ENCODE measurements around the gene RASD1. TPM values are rescaled to one million over a fixed set of nuclear protein-coding genes. Genes with fewer than 3 reads are reported as not detected.
"Not testable (repeated sequence)": the region's sequence is repeated elsewhere in the genome, so short reads cannot be mapped to it uniquely, and the experiment has no call there.

RASD1 gene
- total RNA-seq, 2 experiments from 2014 or later = 0.31 to 0.48 TPM

DNA sequence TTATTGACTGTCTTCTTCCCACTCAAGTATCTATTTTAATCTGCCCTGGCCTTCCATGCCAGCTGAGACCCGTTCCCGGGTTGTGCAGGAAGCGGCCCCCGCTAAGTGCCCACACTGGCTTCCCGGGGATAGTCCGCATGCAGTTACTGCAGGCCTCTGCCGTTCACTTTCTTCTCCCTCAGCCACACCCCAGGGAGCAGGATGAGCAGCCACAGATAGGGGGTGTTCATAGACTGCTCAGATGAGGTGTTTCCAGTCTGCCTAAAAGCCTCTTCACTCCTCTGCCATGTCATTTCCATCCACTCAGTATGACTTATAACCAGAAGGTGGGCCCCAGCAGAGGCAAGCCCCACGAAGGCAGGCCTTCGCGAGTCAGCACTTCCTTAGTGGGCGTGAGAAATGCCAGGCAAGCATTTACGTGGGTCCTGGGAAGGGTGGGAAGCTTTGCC is 11.7 kb downstream of the RASD1 start:
- H3K4me1 Mint-ChIP-seq = peaks cover 62% of the 10 kb centered on the region
- H3K27ac Mint-ChIP-seq = peak overlapping the region; percentile 67
- peak; percentile 71 for DNase-seq
- H3K9me3 Mint-ChIP-seq = no peaks in the 10 kb centered on the region
- H3K36me3 Mint-ChIP-seq = peaks cover 34% of the 10 kb centered on the region
- H3K27me3 Mint-ChIP-seq = no peaks in the 10 kb centered on the region
- H3K4me3 Mint-ChIP-seq = no peak overlapping the region

DNA sequence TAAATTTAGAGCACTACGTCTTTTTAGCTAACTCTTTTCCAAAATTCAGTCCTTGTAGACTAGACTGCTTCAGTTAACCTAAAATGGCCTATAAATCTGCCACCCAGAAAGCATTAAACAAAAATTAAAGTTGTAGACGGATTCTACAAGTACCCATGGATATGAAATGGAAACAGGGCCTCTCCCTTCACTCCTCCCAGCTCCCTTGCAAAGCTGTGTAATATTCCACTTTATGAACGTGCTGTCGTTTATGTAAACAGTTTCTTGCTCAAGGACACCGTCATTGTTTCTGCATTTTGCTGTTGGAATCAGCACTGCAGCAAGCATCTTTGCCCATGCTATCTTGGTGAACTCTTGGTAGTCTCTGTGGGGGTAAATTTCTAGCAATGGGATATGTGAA is 14.3 kb downstream of the RASD1 start:
- no peak for DNase-seq
- H3K27me3 Mint-ChIP-seq = no peaks in the 10 kb centered on the region
- no peak overlapping the region for H3K4me3 Mint-ChIP-seq
- peaks cover 62% of the 10 kb centered on the region for H3K4me1 Mint-ChIP-seq
- H3K9me3 Mint-ChIP-seq = no peaks in the 10 kb centered on the region
- no peak overlapping the region for H3K27ac Mint-ChIP-seq
- peaks cover 21% of the 10 kb centered on the region for H3K36me3 Mint-ChIP-seq

DNA sequence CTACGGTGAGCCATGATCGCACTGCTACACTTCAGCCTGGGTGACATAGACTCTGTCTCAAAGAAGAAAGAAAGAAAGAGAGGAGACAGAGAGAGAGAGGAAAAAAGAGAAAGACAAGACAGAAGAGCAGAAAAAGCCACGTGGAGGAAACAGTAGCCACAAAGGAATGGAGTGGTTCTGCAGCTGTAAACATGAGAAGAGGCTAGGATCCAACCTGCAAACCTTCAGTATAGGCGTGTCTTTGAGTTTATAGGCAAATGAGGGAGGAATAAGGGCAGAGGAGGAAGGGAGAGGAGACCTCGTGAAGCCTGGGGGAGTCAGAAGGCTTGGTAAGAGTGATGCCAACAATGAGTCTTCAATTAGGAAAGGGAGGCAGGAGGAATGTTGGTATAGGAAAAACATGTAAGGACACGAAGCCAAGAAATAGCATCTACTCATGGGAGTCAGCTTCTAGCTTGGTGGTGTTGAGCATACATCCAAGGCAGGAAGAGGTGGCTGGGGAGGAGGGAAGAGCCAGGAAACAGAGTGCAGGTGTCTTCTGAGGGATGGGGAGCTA is 15.5 kb downstream of the RASD1 start:
- DNase-seq = no peak
- no peaks in the 10 kb centered on the region for H3K27me3 Mint-ChIP-seq
- no peaks in the 10 kb centered on the region for H3K9me3 Mint-ChIP-seq
- H3K4me1 Mint-ChIP-seq = peaks cover 62% of the 10 kb centered on the region
- no peak overlapping the region for H3K4me3 Mint-ChIP-seq
- peaks cover 15% of the 10 kb centered on the region for H3K36me3 Mint-ChIP-seq
- peak overlapping the region; percentile 3 for H3K27ac Mint-ChIP-seq

DNA sequence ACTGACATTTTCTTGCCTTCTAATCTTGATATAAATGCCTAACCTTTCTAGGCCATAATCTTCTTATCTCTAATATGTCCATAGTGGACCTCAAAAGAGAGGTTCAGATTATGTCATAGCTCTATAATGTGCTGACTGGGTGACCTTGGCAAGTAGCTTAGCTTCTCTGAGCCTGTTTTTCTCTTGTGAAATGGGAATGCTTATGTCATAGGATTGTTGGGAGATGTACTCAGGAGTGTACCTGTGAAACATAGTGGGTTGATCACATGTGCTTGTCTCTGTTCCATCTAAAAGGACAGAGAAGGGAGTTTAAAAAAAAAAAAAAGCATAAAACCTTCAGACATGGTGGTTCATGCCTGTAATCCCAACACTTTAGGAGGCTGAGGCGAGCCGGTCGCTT is 17.0 kb downstream of the RASD1 start:
- H3K27me3 Mint-ChIP-seq = no peaks in the 10 kb centered on the region
- H3K4me3 Mint-ChIP-seq = no peak overlapping the region
- H3K4me1 Mint-ChIP-seq = peaks cover 52% of the 10 kb centered on the region
- H3K36me3 Mint-ChIP-seq = peaks cover 9% of the 10 kb centered on the region
- no peaks in the 10 kb centered on the region for H3K9me3 Mint-ChIP-seq
- DNase-seq = no peak
- H3K27ac Mint-ChIP-seq = no peak overlapping the region

DNA sequence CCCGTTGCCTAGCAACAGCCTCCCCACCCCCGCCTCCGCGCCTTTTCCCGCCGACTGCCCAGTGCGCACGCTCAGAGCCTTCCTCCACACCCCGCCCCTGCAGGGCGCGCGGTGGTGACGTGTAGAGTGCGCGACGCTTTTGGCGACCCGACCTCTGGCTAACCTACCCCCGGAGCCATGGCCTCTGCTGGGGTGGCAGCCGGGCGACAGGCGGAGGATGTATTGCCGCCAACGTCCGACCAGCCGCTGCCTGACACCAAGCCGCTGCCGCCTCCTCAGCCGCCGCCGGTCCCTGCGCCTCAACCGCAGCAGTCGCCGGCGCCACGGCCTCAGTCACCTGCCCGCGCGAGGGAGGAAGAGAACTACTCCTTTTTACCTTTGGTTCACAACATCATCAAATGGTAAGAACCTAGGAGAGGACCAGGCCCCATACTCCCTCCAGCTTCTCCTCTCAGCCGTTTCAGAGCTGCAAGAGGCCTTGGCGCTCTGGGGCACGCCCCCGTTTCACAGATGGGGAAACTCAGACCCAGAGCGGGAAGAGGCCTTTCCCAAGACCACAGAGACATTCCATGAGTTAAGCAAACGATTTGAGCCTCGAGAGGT is 19.2 kb downstream of the RASD1 start, which contains the start of gene MED9:
Gene MED9, plus strand, starts transcription at position 136 of the 603 bp plus-strand sequence. Its CDS starts 42 bp downstream, at position 178.
- H3K36me3 Mint-ChIP-seq = peaks cover 9% of the 10 kb centered on the region
- H3K9me3 Mint-ChIP-seq = no peaks in the 10 kb centered on the region
- DNase-seq = peak; percentile 95
- H3K27me3 Mint-ChIP-seq = peaks cover 7% of the 10 kb centered on the region
- H3K4me3 Mint-ChIP-seq = peak within 1 kb of the TSS; percentile 92
- H3K4me1 Mint-ChIP-seq = peaks cover 42% of the 10 kb centered on the region
- H3K27ac Mint-ChIP-seq = peak within 1 kb of the TSS; percentile 88

DNA sequence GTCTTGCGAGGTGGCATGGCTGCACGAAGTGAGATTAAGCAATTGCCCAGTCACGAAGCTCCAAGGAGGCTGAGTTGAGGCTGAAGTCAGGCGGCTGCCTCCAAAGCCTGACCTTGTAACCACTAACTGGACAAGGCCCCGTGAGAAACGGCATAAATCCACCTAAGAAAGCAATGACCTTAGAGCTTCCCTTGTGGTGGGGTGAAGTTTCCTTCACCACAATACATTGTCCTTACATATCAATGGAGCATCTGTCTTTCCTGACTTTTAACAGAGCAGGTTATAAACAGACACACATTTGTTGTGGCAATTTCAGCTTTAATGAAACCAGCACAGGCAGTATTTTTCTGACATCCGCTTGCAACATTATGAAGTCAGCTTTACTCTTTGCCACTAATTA is 21.9 kb downstream of the RASD1 start:
- H3K36me3 Mint-ChIP-seq = peaks cover 4% of the 10 kb centered on the region
- no peak overlapping the region for H3K27ac Mint-ChIP-seq
- peaks cover 20% of the 10 kb centered on the region for H3K4me1 Mint-ChIP-seq
- H3K27me3 Mint-ChIP-seq = peaks cover 8% of the 10 kb centered on the region
- DNase-seq = no peak
- H3K4me3 Mint-ChIP-seq = no peak overlapping the region
- H3K9me3 Mint-ChIP-seq = no peaks in the 10 kb centered on the region

DNA sequence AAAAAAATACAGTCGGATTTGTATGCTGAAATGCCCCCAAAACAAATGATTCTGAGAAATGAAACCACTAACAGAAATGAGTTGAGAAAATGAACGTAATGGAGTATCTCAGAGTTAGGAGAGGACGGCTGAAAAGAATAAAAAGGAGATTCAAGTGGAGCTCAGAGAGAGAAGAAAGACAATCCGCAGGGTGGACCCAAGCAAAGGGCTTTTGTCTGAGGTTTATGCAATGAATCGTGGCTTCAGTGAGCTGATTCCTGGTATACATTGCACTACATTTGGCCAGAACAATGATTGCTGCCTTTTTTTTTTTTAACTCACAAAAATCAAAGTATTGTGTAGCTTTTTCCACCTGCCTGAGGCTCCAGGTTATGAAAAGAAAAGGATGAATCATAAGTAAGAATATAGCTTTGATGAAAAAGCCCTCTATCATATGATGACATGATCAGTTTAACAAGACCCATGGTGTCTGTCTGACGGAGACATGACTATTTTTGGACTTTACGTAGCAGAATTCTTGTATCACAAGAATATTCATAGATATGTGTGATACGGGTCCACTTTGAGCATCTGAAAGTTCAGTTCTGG is 23.8 kb downstream of the RASD1 start:
- no peak overlapping the region for H3K4me3 Mint-ChIP-seq
- H3K9me3 Mint-ChIP-seq = no peaks in the 10 kb centered on the region
- H3K36me3 Mint-ChIP-seq = no peaks in the 10 kb centered on the region
- H3K4me1 Mint-ChIP-seq = peaks cover 7% of the 10 kb centered on the region
- peaks cover 8% of the 10 kb centered on the region for H3K27me3 Mint-ChIP-seq
- H3K27ac Mint-ChIP-seq = no peak overlapping the region
- no peak for DNase-seq

DNA sequence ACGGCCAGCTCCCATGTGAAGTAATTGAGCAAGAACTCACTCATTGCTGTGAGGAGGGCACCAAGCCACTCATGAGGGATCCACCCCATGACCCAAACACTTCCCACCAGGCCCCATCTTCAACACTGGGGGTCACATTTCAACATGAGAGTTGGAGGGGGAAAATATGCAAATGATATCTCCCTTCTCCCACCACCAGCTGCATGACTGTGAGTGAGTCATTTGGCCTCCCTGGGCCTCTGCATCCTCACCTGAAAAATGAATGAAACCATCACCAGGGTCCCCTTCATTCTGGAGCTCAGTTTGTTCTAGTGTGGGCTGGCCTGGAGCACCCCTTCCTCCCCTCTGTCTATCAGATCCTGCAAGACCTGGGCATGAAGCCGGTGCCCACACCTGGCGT is 26.2 kb downstream of the RASD1 start:
- Mint-ChIP-seq H3K9me3 (no peaks in the 10 kb centered on the region), H3K36me3 (no peaks in the 10 kb centered on the region), H3K27me3 (peaks cover 8% of the 10 kb centered on the region), H3K4me1 (peaks cover 5% of the 10 kb centered on the region), H3K27ac (no peak overlapping the region), H3K4me3 (no peak overlapping the region)
- no peak for DNase-seq

DNA sequence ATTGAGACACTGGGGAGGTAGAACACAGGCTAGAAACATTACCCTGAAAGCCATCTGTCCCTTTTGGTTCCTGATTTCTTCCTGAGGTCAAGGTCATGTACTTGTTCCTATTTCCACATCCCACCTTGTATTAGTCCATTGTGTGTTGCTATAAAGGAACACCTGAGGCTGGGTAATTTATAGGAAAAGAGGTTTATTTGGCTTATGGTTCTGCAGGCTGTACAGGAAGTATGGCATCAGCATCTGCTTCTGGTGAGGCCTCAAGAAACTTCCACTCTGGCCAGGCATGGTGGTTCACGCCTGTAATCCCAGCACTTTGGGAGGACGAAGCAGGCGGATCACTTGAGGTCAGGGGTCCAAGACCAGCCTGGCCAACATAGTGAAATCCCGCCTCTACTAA is 26.8 kb downstream of the RASD1 start:
- Mint-ChIP-seq H3K27ac (no peak overlapping the region), H3K4me3 (no peak overlapping the region), H3K36me3 (no peaks in the 10 kb centered on the region), H3K9me3 (no peaks in the 10 kb centered on the region), H3K4me1 (peaks cover 5% of the 10 kb centered on the region), H3K27me3 (peaks cover 8% of the 10 kb centered on the region)
- DNase-seq = no peak

DNA sequence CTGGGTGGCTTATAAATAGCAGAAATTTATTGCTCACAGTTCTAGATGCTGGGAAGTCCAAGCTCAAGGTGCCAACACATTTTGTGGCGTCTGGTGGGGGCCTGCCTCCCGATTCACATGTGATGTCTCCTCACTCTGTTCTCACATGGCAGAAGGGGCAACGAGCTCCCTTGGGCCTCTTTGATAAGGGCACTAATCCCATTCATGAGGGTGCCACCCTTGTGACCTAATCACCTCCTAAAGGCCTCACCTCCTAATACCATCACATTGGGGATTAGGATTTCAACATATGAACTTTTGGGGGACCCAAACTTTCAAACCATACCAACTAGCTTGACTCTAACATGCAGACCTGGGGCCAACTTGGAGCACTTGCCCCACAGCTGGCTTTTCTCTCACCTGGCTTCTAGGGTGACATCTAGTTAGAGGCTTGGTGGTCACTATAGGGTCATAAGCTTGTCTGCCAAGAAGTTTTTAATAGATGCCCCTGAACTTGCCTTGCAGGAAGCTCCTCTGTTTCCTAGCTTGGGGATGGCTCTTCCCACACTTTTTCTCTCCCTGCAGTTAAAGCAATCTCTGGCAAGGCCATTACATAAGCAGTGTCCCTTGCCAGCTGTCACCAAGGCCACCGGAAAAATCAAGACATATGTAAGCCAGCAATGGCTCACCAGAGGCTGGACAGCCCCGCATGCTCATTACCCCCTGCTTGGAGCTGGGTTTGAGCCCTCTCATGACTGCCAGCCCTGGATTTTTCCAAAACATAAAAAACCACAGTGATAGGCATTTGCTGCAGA is 27.8 kb downstream of the RASD1 start:
- Mint-ChIP-seq H3K4me1 (peaks cover 5% of the 10 kb centered on the region), H3K27me3 (peaks cover 8% of the 10 kb centered on the region), H3K4me3 (no peak overlapping the region), H3K27ac (no peak overlapping the region), H3K36me3 (no peaks in the 10 kb centered on the region), H3K9me3 (no peaks in the 10 kb centered on the region)
- DNase-seq = no peak

DNA sequence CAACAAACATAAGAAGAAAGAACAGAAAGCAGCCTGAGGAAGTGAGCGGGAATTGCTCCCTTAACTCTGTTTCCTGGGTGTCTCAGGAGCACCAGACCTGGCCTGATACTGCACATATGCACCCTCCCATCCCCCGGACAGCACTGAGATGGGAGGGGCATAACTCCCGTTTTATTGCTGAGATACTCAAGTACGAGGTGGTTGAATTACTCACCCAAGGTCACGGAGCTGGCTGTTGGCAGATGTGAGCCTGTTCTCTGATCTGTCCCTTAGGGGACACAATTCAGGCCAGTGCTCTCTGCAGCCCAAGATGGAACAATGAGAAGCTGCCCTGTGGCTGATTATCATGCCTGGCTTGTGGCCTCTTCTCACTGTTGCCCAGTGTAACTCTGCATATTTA is 28.5 kb downstream of the RASD1 start:
- peaks cover 5% of the 10 kb centered on the region for H3K4me1 Mint-ChIP-seq
- H3K27ac Mint-ChIP-seq = no peak overlapping the region
- H3K36me3 Mint-ChIP-seq = no peaks in the 10 kb centered on the region
- H3K27me3 Mint-ChIP-seq = peaks cover 7% of the 10 kb centered on the region
- H3K4me3 Mint-ChIP-seq = no peak overlapping the region
- no peaks in the 10 kb centered on the region for H3K9me3 Mint-ChIP-seq
- DNase-seq = no peak

DNA sequence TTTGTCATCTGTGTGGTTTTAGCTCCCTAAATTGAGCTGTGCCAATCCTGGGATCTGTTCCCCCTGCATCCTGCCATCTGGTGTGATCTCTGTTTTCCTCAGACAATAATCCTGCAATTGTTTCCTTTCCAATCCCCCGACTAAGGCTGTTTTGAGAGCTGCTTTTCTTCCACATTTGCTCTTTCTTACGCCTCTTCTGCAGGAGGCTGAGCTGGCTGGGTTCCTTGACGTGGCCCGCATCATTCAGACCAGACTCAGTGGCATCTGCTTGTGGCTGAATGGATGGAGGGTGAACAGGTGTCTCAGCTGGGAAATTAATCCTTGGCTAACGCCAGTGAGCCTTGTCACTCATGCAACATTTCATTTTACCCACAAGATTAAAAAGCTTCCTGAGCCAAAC is 29.2 kb downstream of the RASD1 start:
- DNase-seq = no peak
- Mint-ChIP-seq H3K27me3 (peaks cover 2% of the 10 kb centered on the region), H3K4me3 (no peak overlapping the region), H3K36me3 (no peaks in the 10 kb centered on the region), H3K27ac (no peak overlapping the region), H3K9me3 (no peaks in the 10 kb centered on the region), H3K4me1 (no peaks in the 10 kb centered on the region)

DNA sequence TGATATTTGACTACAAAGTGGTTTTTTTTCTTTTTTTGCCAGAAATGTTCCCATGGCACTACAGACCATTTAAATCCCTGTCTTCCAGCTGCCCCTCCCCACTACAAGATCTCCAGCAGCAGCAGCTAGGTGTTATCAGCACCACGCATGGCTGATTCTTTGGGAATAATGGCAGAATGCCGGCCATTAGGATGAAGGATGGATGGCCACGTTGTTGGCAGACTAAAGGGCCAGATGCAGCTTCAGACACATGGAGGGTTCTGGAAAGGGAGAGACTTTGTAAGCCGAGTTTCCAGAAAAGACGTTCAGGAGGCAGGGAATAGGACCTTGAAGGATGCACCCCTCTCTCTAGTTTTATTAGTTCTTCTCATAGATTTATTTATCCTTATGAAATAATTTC is 29.7 kb downstream of the RASD1 start:
- no peak for DNase-seq
- no peaks in the 10 kb centered on the region for H3K27me3 Mint-ChIP-seq
- no peak overlapping the region for H3K27ac Mint-ChIP-seq
- no peaks in the 10 kb centered on the region for H3K4me1 Mint-ChIP-seq
- H3K4me3 Mint-ChIP-seq = no peak overlapping the region
- no peaks in the 10 kb centered on the region for H3K36me3 Mint-ChIP-seq
- H3K9me3 Mint-ChIP-seq = no peaks in the 10 kb centered on the region

DNA sequence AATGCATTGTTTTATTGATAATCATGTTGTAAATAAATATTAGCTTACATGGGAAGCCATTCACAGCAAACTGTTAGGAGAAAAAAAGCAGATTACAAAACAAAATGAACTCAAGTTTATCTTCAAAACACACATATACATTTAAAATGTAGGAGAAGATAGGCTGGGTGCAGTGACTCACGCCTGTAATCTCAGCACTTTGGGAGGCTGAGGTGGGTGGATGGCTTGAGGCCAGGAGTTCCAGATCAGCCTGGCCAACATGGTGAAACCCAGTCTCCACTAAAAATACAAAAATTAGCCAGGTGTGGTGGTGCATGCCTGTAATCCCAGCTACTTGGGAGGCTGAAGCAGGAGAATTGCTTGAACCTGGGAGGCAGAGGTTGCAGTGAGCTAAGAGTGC is 30.3 kb downstream of the RASD1 start:
- not testable (repeated sequence) for H3K9me3 Mint-ChIP-seq, H3K36me3 Mint-ChIP-seq, DNase-seq, H3K4me3 Mint-ChIP-seq, H3K27me3 Mint-ChIP-seq, H3K27ac Mint-ChIP-seq, H3K4me1 Mint-ChIP-seq

DNA sequence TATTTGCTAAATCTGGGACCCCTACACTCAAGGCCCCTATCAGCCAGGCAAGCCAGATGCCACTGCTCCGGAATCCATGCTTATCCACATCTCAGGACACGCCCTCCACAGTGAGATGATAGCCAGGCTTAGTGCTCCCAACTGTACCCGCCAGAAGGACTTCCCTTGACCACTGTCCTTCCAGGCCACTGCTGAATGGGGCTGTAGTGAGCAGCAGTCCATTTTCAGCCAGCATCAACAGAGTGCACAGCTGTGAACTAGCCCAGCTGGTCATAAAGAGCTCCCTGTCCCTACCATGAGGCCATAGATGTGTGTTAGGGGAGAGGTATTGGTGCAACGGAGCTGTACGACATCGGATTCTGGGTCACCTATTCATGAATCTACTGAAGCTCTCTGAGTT is 32.4 kb downstream of the RASD1 start:
- no peak for DNase-seq
- no peak overlapping the region for H3K4me3 Mint-ChIP-seq
- no peak overlapping the region for H3K27ac Mint-ChIP-seq
- no peaks in the 10 kb centered on the region for H3K36me3 Mint-ChIP-seq
- H3K9me3 Mint-ChIP-seq = peaks cover 4% of the 10 kb centered on the region
- no peaks in the 10 kb centered on the region for H3K27me3 Mint-ChIP-seq
- H3K4me1 Mint-ChIP-seq = no peaks in the 10 kb centered on the region
